ENCODE results near the gene PPFIBP2.

The PPFIBP2 gene

DNA sequence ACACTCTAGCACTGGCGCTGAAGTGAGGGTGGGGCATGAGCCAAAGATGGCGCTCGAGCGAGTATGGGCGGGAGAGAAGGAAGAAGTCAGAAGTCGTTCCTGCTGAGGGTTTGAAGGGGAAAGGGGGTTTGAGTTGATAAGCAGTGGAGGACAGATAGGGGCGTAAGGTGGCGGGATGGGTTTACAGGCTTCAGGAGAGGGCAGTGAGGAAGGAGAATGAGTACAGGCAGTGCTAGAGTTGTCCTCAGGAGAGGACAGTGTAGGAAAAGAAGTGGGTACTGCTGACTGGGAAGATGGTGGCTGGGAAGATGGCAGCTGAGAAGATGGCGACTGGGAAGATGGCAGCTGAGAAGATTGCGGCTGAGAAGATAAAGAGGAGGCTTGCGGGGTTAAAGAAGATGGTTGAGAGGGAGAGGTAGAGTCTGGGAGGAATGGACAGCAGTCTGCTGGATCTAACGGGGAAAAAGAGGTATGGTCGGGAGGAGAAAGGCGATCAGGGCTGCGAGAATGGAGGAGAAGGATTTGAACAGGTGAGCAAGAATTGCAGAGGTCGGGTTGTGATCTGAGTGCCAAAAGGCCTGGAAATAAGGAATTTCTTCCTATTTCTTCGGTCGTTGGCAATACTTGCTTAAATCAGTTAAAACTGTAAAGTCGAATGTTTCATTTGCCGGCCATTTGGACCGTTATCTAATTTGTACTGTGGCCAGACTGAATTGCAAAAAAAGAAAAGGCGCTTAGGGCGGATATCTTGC is 5.2 kb downstream of the PPFIBP2 start:
- Histone ChIP-seq H3K27me3 (ENCODE audit: insufficient read depth, low read length) (peaks cover 26% of the 10 kb centered on the region), H3K4me3 (ENCODE audit: low read length) (no peak overlapping the region), H3K27ac (ENCODE audit: low read length) (no peak overlapping the region), H3K36me3 (ENCODE audit: insufficient read depth, low read depth, low read length) (no peaks in the 10 kb centered on the region), H3K9ac (ENCODE audit: low read depth, low read length) (no peak overlapping the region), H3K4me1 (ENCODE audit: insufficient read depth, low read length) (peaks cover 8% of the 10 kb centered on the region; the same call in 1 of the 2 replicates), H3K9me3 (ENCODE audit: insufficient read depth, low read depth, low read length) (no peaks in the 10 kb centered on the region)

DNA sequence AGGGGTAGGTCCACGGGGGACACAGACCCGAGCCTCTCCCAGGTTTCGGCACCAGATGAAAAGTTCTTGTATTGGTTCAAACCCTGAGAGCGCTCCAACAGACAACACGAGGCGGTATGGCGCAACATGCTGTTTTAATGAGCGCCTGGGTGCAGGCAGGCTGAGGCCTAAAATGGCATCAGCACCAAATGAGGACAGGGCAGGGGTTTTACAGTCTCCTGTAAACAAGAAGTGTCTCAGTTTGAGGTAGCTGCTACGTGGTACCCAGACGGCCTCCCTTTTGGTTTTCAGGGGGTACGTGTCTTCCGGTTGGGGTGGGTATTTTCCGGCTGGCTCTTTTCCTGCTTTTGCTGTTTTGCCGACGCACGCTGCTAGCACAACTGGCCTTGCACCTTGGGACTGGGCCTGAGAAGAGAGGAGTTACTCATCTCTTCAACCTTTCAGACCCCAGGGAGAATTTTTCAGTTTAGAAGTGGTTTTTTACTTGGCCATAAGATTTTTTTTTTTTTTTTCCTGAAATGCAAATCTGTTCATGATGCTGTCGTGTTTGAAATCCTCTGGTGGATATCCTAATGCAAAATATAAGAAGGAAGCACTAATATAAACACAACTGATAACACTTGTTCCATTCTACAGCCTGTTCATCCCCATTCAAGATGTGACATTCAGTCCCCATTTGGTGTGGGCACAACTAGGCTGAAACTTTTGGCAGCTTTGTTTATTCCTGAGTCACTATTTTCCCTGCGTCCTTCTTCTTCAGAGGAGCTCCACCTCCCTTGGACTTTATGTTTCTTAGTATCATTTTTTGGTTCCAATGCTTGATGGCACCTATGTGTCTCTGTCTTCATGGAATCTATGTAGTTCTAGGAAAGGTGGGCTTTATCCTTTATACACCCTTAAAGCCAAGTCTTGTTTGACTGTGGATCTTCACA is 6.5 kb downstream of the PPFIBP2 start:
- no peak overlapping the region for H3K9ac ChIP-seq (ENCODE audit: low read depth, low read length)
- H3K27ac ChIP-seq (ENCODE audit: low read length): no peak overlapping the region
- no peaks in the 10 kb centered on the region for H3K9me3 ChIP-seq (ENCODE audit: insufficient read depth, low read depth, low read length)
- H3K36me3 ChIP-seq (ENCODE audit: insufficient read depth, low read depth, low read length): no peaks in the 10 kb centered on the region
- peaks cover 5% of the 10 kb centered on the region; the same call in 1 of the 2 replicates for H3K4me1 ChIP-seq (ENCODE audit: insufficient read depth, low read length)
- peaks cover 14% of the 10 kb centered on the region for H3K27me3 ChIP-seq (ENCODE audit: insufficient read depth, low read length)
- H3K4me3 ChIP-seq (ENCODE audit: low read length): no peak overlapping the region

DNA sequence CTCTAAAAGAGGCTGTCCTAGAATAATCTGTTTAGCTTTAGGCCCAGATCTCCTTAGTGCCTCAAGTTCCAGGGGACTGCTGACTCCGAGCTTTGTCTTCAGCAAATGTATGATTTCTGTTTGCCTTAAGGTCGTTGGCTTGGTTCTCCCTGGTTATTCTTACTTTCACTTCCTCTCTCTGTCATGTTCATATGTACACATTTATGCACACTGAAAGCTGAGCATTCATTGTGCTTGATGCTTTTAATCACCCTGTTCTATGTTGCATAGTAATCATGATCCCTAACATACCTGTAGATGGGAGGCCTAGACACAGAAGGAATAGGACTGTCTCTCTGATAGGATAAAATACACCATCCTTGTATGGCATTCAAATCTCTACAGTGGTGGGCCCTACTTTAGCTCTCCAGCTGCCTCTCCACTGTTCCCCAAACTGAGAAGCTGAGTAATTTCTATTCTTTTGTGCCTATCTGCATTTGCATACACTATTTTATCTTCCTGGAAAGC is 7.2 kb downstream of the PPFIBP2 start:
- H3K27ac ChIP-seq (ENCODE audit: low read length): no peak overlapping the region
- H3K27me3 ChIP-seq (ENCODE audit: insufficient read depth, low read length): peaks cover 6% of the 10 kb centered on the region; the same call in 1 of the 2 replicates
- no peaks in the 10 kb centered on the region for H3K4me1 ChIP-seq (ENCODE audit: insufficient read depth, low read length)
- no peaks in the 10 kb centered on the region for H3K36me3 ChIP-seq (ENCODE audit: insufficient read depth, low read depth, low read length)
- no peak overlapping the region for H3K9ac ChIP-seq (ENCODE audit: low read depth, low read length)
- H3K9me3 ChIP-seq (ENCODE audit: insufficient read depth, low read depth, low read length): no peaks in the 10 kb centered on the region
- H3K4me3 ChIP-seq (ENCODE audit: low read length): no peak overlapping the region

DNA sequence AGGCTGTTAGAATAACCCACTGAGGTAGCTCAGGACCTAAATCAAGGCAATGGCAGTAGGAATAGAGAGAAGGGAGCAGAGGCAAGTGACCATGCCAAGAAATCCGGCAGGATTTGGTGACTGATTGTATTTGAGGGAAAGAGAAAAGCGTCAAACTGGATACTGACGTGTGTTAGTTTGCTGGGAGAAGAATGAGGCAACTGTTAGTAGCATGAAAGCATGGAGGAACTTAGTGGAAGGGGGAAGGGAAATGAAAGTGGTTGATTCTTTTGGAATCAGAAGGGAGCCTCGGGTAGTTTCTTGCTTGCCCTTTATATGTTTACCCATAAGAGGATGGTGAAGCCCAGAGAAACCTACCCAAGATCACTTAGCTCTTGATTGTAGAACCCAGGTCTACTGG is 8.3 kb downstream of the PPFIBP2 start:
- Histone ChIP-seq H3K36me3 (ENCODE audit: insufficient read depth, low read depth, low read length) (no peaks in the 10 kb centered on the region), H3K4me1 (ENCODE audit: insufficient read depth, low read length) (no peaks in the 10 kb centered on the region), H3K4me3 (ENCODE audit: low read length) (no peak overlapping the region), H3K27me3 (ENCODE audit: insufficient read depth, low read length) (no peaks in the 10 kb centered on the region), H3K9me3 (ENCODE audit: insufficient read depth, low read depth, low read length) (no peaks in the 10 kb centered on the region), H3K27ac (ENCODE audit: low read length) (no peak overlapping the region), H3K9ac (ENCODE audit: low read depth, low read length) (no peak overlapping the region)

DNA sequence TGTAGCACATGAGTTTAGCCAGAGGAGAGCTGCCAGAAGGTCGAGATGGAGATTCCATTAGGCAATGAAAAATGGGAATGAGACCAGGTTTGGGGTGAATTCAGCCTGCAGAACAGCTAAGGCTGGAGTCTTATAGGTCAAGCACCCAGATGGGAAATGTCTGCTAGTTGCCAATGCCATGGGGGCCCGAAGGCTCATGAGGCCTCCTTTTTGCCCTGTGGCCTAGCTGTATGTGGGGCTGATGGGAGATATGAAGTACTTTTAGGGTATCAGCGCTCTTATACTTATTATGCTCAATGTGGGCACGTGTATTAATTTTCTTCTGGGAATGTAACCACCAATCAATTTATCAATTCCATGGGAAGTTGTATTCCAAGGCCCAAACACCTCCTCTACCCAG is 8.7 kb downstream of the PPFIBP2 start:
- Histone ChIP-seq H3K9me3 (ENCODE audit: insufficient read depth, low read depth, low read length) (no peaks in the 10 kb centered on the region), H3K27me3 (ENCODE audit: insufficient read depth, low read length) (no peaks in the 10 kb centered on the region), H3K9ac (ENCODE audit: low read depth, low read length) (no peak overlapping the region), H3K27ac (ENCODE audit: low read length) (no peak overlapping the region), H3K36me3 (ENCODE audit: insufficient read depth, low read depth, low read length) (no peaks in the 10 kb centered on the region), H3K4me3 (ENCODE audit: low read length) (no peak overlapping the region), H3K4me1 (ENCODE audit: insufficient read depth, low read length) (no peaks in the 10 kb centered on the region)

DNA sequence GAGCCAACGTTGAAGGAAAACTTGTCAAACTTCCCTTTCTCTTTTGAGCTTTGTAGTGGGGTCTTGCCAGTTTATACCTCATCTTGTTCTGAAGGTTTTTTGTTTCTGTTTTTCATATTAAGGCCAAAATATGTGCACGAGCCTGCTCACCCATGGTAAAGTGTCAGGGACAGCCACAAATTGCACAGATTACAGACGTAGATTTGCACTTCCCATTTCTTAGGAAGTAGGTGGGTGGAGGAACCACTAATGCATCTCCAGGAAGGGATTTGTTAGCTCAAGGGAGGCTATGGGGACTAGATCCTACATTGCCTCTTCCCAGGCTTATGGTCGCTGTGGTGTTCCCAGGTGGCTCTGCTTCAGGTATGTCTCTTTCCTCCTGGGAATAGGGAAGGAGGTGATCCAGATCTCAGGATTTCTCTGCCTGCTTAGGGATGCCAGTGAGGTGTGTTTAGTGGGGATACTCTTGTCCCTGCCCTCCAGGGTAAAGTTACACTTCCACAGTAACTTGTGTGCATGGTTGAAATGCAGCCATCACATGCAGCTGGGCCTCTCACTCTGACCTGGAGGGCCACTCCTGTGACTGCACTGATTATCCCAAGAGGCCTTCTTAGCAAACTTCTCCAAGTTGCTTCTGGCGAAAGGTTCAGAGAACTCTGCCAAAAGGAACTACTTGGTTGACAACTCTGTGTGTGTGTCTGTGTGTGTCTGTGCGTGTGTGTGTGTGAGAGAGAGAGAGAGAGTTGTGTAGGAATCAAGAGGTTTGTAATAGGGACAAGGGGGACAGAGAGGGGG is 9.8 kb downstream of the PPFIBP2 start:
- Histone ChIP-seq H3K9ac (ENCODE audit: low read depth, low read length) (no peak overlapping the region), H3K27ac (ENCODE audit: low read length) (no peak overlapping the region), H3K36me3 (ENCODE audit: insufficient read depth, low read depth, low read length) (no peaks in the 10 kb centered on the region), H3K27me3 (ENCODE audit: insufficient read depth, low read length) (no peaks in the 10 kb centered on the region), H3K4me3 (ENCODE audit: low read length) (no peak overlapping the region), H3K4me1 (ENCODE audit: insufficient read depth, low read length) (no peaks in the 10 kb centered on the region), H3K9me3 (ENCODE audit: insufficient read depth, low read depth, low read length) (no peaks in the 10 kb centered on the region)

DNA sequence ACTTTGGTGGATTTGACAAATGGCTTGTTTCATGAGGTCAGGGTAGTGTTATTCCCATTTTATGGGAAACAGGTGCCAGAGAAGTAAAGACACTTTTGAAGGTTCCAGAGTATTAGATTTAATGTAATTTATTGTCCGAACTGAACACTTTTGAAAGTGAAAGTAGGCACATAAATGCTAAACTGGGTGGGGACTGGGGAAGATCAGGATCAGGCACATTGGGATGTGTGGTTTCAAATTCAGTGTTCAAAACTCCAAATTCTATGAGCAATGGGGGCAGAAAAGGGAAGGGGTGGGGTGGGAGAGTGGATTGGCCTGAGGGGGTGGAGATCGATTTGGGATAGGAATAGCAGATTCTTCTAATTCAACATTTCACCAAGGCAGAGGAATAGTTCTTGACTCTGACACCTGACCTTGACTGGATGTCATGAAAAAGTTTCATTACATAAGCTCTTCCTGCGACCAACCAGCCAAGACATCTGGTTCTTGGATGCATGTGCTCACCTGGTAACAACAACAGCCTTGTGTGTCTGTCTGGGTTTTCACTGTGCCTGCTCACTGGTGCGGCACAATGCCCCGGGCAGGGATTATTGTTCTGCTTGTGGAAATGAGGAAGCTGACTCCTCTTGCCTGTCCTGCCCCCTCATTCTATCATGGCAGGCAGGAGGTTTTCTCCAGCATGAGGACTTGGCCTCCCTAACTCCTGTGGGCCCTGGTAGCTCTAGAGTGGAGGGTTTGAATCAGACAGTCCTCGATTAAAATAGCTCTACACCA is 10.8 kb downstream of the PPFIBP2 start:
- H3K4me3 ChIP-seq (ENCODE audit: low read length): no peak overlapping the region
- H3K27ac ChIP-seq (ENCODE audit: low read length): no peak overlapping the region
- no peak overlapping the region for H3K9ac ChIP-seq (ENCODE audit: low read depth, low read length)
- no peaks in the 10 kb centered on the region for H3K27me3 ChIP-seq (ENCODE audit: insufficient read depth, low read length)
- no peaks in the 10 kb centered on the region for H3K9me3 ChIP-seq (ENCODE audit: insufficient read depth, low read depth, low read length)
- no peaks in the 10 kb centered on the region for H3K36me3 ChIP-seq (ENCODE audit: insufficient read depth, low read depth, low read length)
- H3K4me1 ChIP-seq (ENCODE audit: insufficient read depth, low read length): no peaks in the 10 kb centered on the region

DNA sequence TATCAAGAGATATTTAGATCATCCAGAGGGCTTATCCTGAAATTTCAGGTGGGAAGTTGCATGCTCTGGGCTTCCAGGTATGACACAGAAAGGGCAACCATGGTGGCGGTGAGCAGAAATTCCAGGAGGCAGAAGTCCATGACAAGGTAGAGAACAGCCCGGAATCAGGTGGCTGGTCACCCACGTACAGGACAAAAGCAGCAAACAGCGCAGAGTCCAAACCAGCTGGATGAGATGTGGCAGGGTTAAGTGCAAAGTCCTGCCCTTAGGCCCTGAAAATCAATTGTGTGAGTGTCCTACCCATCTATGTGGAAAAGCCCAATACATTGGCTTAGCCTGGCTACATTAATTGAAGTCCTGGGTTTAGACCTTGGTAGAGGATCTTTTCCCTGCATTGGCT is 11.6 kb downstream of the PPFIBP2 start:
- Histone ChIP-seq H3K9me3 (ENCODE audit: insufficient read depth, low read depth, low read length) (no peaks in the 10 kb centered on the region), H3K36me3 (ENCODE audit: insufficient read depth, low read depth, low read length) (no peaks in the 10 kb centered on the region), H3K9ac (ENCODE audit: low read depth, low read length) (no peak overlapping the region), H3K27ac (ENCODE audit: low read length) (no peak overlapping the region), H3K4me1 (ENCODE audit: insufficient read depth, low read length) (no peaks in the 10 kb centered on the region), H3K4me3 (ENCODE audit: low read length) (no peak overlapping the region), H3K27me3 (ENCODE audit: insufficient read depth, low read length) (no peaks in the 10 kb centered on the region)

DNA sequence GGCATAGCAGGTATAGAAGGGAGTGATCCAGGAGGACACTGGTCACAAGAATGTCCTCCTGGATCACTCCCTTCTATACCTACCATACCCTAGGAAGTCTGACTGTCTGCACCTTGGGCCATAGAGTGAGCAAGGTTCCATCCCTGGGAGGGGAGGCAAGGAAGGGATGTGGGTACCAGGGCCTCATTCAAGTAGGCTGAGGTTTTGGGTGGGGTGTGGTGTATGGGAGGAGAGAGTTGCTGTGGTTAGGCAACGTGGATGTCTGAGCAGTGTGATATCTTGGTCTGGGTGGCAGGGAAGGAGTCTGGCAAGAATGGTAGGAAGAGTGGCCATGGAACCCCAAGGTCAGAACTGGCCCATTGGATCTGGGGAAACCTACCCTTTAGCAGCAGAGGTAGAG is 13.2 kb downstream of the PPFIBP2 start:
- Histone ChIP-seq H3K9me3 (ENCODE audit: insufficient read depth, low read depth, low read length) (no peaks in the 10 kb centered on the region), H3K27me3 (ENCODE audit: insufficient read depth, low read length) (no peaks in the 10 kb centered on the region), H3K9ac (ENCODE audit: low read depth, low read length) (no peak overlapping the region), H3K27ac (ENCODE audit: low read length) (no peak overlapping the region), H3K4me1 (ENCODE audit: insufficient read depth, low read length) (no peaks in the 10 kb centered on the region), H3K36me3 (ENCODE audit: insufficient read depth, low read depth, low read length) (no peaks in the 10 kb centered on the region), H3K4me3 (ENCODE audit: low read length) (no peak overlapping the region)

DNA sequence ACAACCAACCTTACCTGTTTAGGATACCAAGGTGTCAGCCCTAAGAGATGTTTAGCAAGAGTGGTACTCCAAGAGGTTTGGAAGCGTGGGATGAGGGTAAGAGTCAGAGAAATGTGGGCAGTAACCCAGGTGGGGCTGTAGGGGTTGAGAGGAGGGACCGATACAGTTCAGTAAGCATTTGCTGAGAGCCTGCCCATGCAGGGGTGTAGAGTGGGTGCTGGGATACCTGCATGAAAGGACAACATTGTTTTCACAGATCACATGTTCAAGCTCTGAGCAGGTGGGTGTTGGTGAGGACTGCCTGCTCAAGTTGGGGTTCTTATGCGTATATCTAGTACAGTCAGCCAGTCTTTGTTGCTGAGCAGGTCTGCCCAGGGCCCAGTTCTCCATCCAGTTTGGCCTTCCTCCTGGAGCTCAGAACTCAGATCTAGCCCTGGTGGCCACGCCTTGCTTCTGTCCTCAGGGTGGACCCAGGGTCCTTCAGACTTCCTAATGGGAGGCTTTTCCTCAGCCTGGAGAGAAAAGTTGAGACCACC is 14.8 kb downstream of the PPFIBP2 start:
- no peaks in the 10 kb centered on the region for H3K9me3 ChIP-seq (ENCODE audit: insufficient read depth, low read depth, low read length)
- no peaks in the 10 kb centered on the region for H3K4me1 ChIP-seq (ENCODE audit: insufficient read depth, low read length)
- no peak overlapping the region for H3K27ac ChIP-seq (ENCODE audit: low read length)
- H3K36me3 ChIP-seq (ENCODE audit: insufficient read depth, low read depth, low read length): no peaks in the 10 kb centered on the region
- no peak overlapping the region for H3K4me3 ChIP-seq (ENCODE audit: low read length)
- H3K9ac ChIP-seq (ENCODE audit: low read depth, low read length): no peak overlapping the region
- H3K27me3 ChIP-seq (ENCODE audit: insufficient read depth, low read length): no peaks in the 10 kb centered on the region
